OCI-LY7 (cell line): ENCODE results near the gene METTL4.

Experiments
- CTCF ChIP-seq: fragments of 200-600 bp; sonication (generic); conservative IDR thresholded peaks from 2 replicates; pipeline ENCODE4 v1.5.1; 2014; ENCODE audit warnings: mild to moderate bottlenecking, antibody characterized with exemption, low read length, moderate library complexity, mixed read lengths
- EZH2phosphoT487 ChIP-seq: fragments of 200-600 bp; sonication (generic); IDR thresholded peaks from 2 replicates; pipeline ENCODE4 v1.6.1; 2018; ENCODE audit warnings: low read depth, borderline replicate concordance, mild to moderate bottlenecking, mixed run types, antibody characterized with exemption, low read length, moderate library complexity, mixed read lengths

- TF ChIP-seq CTCF (no peak), EZH2phosphoT487 (no peak)
Measured at GRCh38 chr18:2609604-2610003, 38.3 kb upstream of the METTL4 start.
